Cardiac fibroblast (primary cell): ENCODE results near the gene DENND4A.

ENCODE experiments used
- DNase-seq, 2 donors: peaks; one replicate each; pipeline versions ENCODE4 v3.0.0 to v3.0.0-alpha.2; 2010; ENCODE audit warnings: low read depth in 2 of 2
- H3K4me3 ChIP-seq, 2 donors: replicated peaks in 1 of 2; 1 replicate in 1 of 2; 2 replicates in 1 of 2; pipeline ENCODE4 v1.5.1; 2011; ENCODE audit warnings: low read depth in 2 of 2, low read length in 2 of 2, mild to moderate bottlenecking in 2 of 2, moderate library complexity in 1 of 2
- TF ChIP-seq, protein P1 (sequence below): IDR thresholded peaks from one replicate; pipeline ENCODE4 v1.5.1; 2011; ENCODE audit warnings: low read depth, mild to moderate bottlenecking, low read length, inconsistent platforms

The DENND4A gene

DNA sequence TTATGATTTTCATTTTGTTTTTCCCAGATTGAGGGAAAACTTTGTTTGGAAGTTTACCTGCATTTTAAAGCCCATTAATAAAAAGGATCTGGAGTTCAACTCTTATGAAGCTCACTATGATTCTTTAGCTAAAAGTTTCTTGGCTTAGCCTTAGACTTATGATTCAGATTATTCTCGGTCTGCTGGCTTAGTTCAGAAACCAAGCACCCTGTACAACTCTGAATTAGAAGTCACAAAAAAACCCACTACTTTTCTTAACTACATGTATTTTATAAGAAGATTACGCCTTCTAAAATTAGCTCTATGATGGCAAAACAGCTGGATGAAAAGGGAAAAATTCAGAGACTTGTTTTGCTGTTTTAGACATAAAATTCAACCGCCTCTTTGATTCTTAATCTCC is 14.3 kb upstream of the DENND4A start:
- no peak for DNase-seq
- TF ChIP-seq, protein P1, sequence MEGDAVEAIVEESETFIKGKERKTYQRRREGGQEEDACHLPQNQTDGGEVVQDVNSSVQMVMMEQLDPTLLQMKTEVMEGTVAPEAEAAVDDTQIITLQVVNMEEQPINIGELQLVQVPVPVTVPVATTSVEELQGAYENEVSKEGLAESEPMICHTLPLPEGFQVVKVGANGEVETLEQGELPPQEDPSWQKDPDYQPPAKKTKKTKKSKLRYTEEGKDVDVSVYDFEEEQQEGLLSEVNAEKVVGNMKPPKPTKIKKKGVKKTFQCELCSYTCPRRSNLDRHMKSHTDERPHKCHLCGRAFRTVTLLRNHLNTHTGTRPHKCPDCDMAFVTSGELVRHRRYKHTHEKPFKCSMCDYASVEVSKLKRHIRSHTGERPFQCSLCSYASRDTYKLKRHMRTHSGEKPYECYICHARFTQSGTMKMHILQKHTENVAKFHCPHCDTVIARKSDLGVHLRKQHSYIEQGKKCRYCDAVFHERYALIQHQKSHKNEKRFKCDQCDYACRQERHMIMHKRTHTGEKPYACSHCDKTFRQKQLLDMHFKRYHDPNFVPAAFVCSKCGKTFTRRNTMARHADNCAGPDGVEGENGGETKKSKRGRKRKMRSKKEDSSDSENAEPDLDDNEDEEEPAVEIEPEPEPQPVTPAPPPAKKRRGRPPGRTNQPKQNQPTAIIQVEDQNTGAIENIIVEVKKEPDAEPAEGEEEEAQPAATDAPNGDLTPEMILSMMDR: no peak
- no peak overlapping the region for H3K4me3 ChIP-seq

DNA sequence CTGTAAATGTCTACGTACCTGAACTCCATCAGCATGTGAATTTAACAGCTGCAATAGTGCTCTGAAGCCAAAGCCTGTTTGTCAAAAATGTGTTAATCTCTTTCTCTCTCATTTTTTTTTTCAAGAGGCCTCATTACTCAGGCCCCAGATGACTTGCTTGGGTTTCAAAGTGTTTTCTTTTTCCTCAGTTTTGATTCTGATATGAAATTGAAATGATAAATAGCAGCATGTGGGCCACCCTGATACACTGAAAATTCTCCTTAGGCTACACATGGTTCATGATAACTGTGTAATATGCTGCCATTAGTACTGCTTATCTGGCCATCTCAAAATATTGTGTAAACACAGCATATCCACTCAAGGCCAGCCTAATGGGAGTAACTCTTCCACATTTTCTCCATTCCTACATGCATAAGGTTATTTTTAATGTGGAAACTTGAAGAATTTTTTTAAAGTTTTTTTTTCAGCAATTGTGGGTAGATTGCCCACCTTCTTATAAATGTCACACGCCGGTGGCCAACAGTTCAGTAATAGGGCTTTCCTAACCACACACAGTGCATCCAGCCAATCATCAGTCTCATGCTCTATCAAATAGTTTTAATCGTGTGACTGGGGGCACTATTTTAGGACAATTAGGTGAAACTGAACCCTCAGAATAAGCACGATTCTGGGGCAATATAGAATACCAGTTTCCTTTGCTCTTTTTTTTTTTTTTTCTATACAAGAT is 13.1 kb upstream of the DENND4A start:
- no peak overlapping the region for H3K4me3 ChIP-seq
- DNase-seq: peak in 1 of 2 donors; percentile 22
- TF ChIP-seq, protein P1: no peak

DNA sequence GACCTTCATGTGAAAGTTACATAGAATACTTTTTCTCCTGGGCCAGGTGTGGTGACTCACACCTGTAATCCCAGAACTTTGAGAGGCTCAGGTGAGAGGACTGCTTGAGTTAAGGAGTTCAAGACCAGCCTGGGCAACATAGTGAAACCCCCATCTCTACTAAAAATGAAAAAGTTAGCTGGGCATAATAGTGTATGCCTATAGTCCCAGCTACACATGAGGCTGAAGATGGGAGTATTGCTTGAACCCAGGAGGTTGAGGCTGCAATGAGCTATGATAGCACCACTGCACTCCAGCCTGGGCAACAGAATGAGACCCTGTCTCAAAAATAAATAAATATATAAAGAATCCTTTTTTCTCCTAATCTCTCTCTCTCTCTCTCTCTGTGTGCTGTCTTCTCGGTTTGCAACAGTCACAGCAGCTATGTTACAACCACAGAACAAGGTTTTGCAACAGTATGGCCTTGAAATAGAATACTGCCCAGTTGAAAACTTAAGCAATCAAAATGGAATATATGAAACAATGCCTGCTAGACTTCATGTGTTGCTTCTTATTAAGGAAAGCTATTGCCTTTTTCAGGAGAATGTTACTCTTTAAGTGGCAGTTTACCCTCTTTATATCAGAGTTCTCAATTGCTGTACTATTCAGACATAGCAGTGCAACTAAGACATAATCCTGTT is 12.3 kb upstream of the DENND4A start:
- TF ChIP-seq, protein P1: no peak
- DNase-seq: peak; percentile 80
- H3K4me3 ChIP-seq: no peak overlapping the region

DNA sequence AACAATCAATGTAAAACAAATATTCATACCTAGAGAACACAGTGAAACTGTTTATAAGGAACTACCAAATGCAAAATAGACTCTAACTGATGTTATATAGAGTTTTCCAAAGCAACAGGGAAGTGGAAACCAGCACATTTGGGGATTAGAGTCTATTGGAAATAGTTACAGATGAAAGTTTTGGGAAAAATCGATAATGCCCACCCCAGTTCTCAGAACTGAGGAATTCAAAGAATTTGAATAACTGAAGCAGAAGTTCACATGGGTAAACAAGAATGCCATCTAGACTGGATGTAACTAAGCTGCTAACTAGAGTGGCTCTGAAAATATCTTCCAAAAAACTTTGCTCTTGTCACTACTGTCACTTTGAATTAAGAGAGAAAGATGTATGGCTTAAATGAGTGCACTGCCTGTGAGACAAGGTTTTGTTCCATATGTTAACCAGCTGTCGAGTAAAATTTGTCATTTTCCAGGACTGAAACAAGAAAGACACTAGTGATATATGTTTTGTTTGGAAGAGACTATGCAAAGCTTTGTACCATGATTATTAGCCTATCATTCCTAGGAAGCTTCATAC is 9.2 kb upstream of the DENND4A start:
- no peak overlapping the region for H3K4me3 ChIP-seq
- DNase-seq: no peak
- TF ChIP-seq, protein P1: no peak

DNA sequence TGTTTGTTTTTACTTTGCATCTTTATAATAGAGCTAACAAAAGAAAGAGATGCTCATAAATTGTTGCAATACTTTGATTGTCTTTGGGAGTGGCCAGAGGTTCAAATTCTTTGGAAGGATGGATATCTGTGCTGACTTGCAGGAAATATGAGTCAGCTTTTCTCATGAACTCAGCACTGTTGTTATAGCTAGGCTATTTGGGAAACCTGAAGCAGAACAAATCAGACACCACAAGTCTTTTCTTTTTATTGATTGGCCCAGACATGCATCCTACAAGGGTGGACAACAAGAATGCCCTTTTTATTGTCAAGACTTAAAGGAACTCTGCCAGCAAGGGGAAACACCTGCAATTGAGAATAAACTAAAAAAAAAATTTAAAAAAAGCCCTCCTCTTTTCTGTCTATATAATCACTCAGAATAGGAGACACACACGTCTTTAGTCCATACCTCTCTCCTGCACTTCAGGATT is 4.6 kb upstream of the DENND4A start:
- TF ChIP-seq, protein P1: no peak
- peak; percentile 77 to 78 for DNase-seq
- H3K4me3 ChIP-seq: no peak overlapping the region

DNA sequence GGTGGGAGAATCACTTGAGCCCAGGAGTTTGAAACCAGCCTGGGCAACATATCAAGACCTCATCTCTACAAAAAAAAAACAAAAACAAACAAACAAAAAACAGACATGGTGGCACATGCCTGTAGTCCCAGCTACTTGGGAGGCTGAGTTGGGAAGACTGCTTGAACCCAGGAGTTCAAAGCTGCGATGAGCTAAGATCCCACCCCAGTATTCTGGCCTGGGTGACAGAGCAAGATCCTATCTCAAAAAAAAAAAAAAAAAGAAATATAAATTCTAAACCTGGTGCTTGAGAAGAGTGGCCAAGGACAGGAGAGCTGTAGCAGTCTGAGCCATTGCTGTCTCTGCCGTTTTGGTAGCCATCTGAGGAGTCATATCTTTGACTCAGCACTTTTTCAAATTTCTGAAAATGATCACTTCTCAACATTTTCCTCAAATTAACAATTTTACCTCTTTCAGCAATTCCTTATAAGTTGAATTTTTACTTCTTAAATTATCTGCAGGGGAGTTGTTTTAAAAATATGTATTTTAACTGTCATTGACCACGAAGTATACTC is 3.6 kb upstream of the DENND4A start:
- TF ChIP-seq, protein P1: no peak
- DNase-seq: no peak
- no peak overlapping the region for H3K4me3 ChIP-seq
